Upper lobe of left lung (tissue), 6 donors: Measurements from ENCODE around the gene BRD7. TPM values are rescaled to one million over a fixed set of nuclear protein-coding genes. Genes with fewer than 3 reads are reported as not detected.

Experiments
- ATAC-seq, 2 donors: fragments of 200-7000 bp; cut with Tn5 transposase; one replicate each; pipeline ENCODE4 v1.9.1; 2022; ENCODE audit warnings: mild to moderate bottlenecking in 2 of 2, moderate library complexity in 2 of 2; ENCODE audit not compliant: low FRiP score in 2 of 2
- DNase-seq, 2 donors: peaks; one replicate each; pipeline ENCODE4 v3.0.0-alpha.2; 2019 to 2020
- H3K27ac ChIP-seq, 4 donors: fragments of 200-600 bp; sonication (generic); one replicate each; pipeline ENCODE4 v1.5.1; 2016 to 2019
- H3K27me3 ChIP-seq, 4 donors: fragments of 200-600 bp; sonication (generic); one replicate each; pipeline ENCODE4 v1.5.1; 2017 to 2019
- H3K36me3 ChIP-seq, 4 donors: fragments of 200-600 bp; sonication (generic); one replicate each; pipeline ENCODE4 v1.5.1; 2016 to 2019
- H3K4me1 ChIP-seq, 4 donors: fragments of 200-600 bp; sonication (generic); one replicate each; pipeline ENCODE4 v1.5.1; 2018 to 2019
- H3K4me3 ChIP-seq, 4 donors: fragments of 200-600 bp; sonication (generic); one replicate each; pipeline ENCODE4 v1.5.1; 2017 to 2019; ENCODE audit warnings: mild to moderate bottlenecking in 2 of 4, moderate library complexity in 1 of 4
- H3K9me3 ChIP-seq, 4 donors: fragments of 200-600 bp; sonication (generic); one replicate each; pipeline ENCODE4 v1.5.1; 2018 to 2019
- EP300 ChIP-seq, 4 donors: sonication (generic); formaldehyde crosslinking; IDR thresholded peaks; one replicate each; pipeline ENCODE4 v1.5.1; 2017; ENCODE audit warnings: antibody characterized with exemption in 4 of 4, control low read depth in 2 of 4
- POLR2A ChIP-seq, 4 donors: fragments of 450-650 bp; IDR thresholded peaks; one replicate each; pipeline ENCODE4 v1.5.1; 2016 to 2017; ENCODE audit warnings: antibody characterized with exemption in 4 of 4, mild to moderate bottlenecking in 2 of 4
- POLR2AphosphoS5 ChIP-seq, 2 donors: sonication (generic); formaldehyde crosslinking; IDR thresholded peaks; one replicate each; pipeline ENCODE4 v1.5.1; 2017; ENCODE audit warnings: antibody characterized with exemption in 2 of 2
- WGBS, 2 donors: methylation state at CpG; one replicate each; pipeline ENCODE4 v1.1.5; 2017 to 2018; 5-methylcytosine and 5-hydroxymethylcytosine counted together
- total RNA-seq, 6 donors: library from RNA; depleted of rRNA in 4 of 6; stranded (reverse); fragments of >200 nt in 4 of 6; gene quantifications; one replicate each; pipeline versions ENCODE4 v1.1.0 to v1.2.1, GENCODE V29; 2016 to 2021
- TF ChIP-seq, protein P1 (sequence below), 6 experiments: fragments of 450-650 bp in 4 of 6; fragments of 200-600 bp in 2 of 6; sonication (generic) in 2 of 6; IDR thresholded peaks; one replicate each; pipeline ENCODE4 v1.5.1; 2016 to 2019; ENCODE audit warnings: antibody characterized with exemption in 6 of 6
- donor health status: DM: no; HTN: no; CAD: no; lungs with moderate emphysema.
- donor health status: DM: no; HTN: yes; CAD: no; lungs with severe emphysema.

The BRD7 gene
- total RNA-seq, 6 donors from 2014 or later = 41.5 to 68.2 (median 53.4) TPM

DNA sequence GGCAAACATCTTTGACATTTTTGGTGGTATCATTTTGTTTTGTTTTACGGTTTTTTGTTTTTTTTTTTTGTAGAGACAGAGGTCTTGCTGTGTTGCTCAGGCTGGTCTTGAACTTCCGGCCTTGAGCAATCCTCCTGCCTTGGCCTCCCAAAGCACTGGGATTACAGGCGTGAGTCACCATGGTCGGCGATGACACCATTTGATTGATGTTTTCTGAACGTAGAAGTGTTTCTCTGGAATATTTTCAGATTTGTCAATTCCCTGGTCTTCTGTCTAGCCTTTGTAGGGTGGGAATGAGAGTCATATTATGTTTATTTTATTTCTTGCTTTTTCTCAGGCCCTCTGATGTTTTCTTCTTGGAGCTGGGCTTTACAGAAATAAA lies 32.2 kb upstream of the BRD7 start:
- Histone ChIP-seq H3K27me3 (no peaks in the 10 kb centered on the region), H3K36me3 (no peaks in the 10 kb centered on the region), H3K4me1 (no peaks in the 10 kb centered on the region), H3K9me3 (no peaks in the 10 kb centered on the region), H3K4me3 (no peak overlapping the region), H3K27ac (no peak overlapping the region)
- DNase-seq (no peak), ATAC-seq (no peak)
- TF ChIP-seq, protein P1, sequence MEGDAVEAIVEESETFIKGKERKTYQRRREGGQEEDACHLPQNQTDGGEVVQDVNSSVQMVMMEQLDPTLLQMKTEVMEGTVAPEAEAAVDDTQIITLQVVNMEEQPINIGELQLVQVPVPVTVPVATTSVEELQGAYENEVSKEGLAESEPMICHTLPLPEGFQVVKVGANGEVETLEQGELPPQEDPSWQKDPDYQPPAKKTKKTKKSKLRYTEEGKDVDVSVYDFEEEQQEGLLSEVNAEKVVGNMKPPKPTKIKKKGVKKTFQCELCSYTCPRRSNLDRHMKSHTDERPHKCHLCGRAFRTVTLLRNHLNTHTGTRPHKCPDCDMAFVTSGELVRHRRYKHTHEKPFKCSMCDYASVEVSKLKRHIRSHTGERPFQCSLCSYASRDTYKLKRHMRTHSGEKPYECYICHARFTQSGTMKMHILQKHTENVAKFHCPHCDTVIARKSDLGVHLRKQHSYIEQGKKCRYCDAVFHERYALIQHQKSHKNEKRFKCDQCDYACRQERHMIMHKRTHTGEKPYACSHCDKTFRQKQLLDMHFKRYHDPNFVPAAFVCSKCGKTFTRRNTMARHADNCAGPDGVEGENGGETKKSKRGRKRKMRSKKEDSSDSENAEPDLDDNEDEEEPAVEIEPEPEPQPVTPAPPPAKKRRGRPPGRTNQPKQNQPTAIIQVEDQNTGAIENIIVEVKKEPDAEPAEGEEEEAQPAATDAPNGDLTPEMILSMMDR (IDR thresholded peaks at IDR 0.05) = no peak
- TF ChIP-seq POLR2AphosphoS5 (IDR thresholded peaks at IDR 0.05) = no peak
- TF ChIP-seq EP300 (IDR thresholded peaks at IDR 0.05) = no peak
- no peak for TF ChIP-seq POLR2A (IDR thresholded peaks at IDR 0.05)
- 83 to 86% methylated on average over 6 of the region's 6 CpGs for WGBS, 2 donors

DNA sequence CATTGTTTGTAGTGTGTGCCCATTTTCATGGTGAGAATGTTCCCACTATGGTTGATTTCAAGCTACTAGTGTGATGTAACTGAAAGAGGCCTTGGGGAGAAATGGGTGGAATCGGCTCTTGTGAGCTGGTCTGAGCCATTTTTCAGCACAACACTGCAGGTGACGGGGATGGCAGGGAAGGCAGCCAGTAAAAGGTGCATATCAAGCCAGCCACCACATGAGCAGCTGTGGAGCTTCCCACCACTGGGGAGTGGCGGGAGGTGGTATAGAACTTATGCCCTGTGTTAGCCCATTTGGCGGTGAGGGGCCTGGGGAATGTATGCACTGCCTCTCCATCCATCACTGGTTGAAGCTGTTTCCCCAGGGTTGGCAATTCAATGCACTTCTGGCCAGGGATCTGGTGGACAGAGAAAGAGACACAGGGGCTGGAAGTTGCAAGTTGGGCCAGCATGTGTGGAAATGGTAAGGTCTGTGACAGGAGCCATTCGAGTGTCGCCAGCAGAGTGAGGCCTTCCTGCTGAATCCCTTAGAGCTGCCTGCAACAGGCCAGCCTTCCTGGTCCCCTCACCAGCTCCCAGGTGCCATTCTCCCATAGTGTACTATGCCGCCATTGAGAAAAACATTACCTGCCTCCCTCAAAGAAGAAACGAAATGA lies 31.7 kb upstream of the BRD7 start:
- no peak for DNase-seq
- TF ChIP-seq POLR2A (IDR thresholded peaks at IDR 0.05) = no peak
- no peak for TF ChIP-seq POLR2AphosphoS5 (IDR thresholded peaks at IDR 0.05)
- TF ChIP-seq, protein P1 (IDR thresholded peaks at IDR 0.05) = no peak
- no peak for TF ChIP-seq EP300 (IDR thresholded peaks at IDR 0.05)
- ATAC-seq = no peak
- Histone ChIP-seq H3K27me3 (no peaks in the 10 kb centered on the region), H3K27ac (no peak overlapping the region), H3K4me1 (no peaks in the 10 kb centered on the region), H3K36me3 (no peaks in the 10 kb centered on the region), H3K9me3 (no peaks in the 10 kb centered on the region), H3K4me3 (no peak overlapping the region)
- 93 to 95% methylated on average over 8 of the region's 8 CpGs for WGBS, 2 donors

DNA sequence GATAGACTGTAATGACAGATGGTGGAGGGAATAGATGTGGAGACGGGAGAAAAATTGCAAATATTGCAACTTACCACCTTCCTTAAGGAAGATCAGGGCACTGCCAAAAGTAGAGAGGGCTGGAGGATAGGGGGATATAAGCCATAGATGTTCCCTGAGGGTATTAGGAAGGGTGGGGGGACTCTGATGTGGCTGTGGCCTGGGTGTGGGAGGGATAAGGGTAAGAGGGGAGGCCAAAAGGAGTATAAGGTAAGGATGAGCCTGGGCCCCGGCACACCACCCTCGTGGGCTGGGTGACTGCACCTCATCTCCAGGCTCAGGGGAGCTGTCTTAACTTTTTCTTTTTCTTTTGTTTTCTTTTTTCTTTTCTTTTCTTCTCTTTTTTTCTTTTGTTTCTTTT lies 30.6 kb upstream of the BRD7 start:
- ATAC-seq (no peak), DNase-seq (no peak)
- Histone ChIP-seq H3K9me3 (no peaks in the 10 kb centered on the region), H3K27ac (no peak overlapping the region), H3K36me3 (no peaks in the 10 kb centered on the region), H3K27me3 (no peaks in the 10 kb centered on the region), H3K4me1 (no peaks in the 10 kb centered on the region), H3K4me3 (no peak overlapping the region)
- WGBS, 2 donors = 88 to 89% methylated on average over 3 of the region's 3 CpGs
- TF ChIP-seq POLR2A (IDR thresholded peaks at IDR 0.05) (no peak), EP300 (IDR thresholded peaks at IDR 0.05) (no peak), POLR2AphosphoS5 (IDR thresholded peaks at IDR 0.05) (no peak)
- TF ChIP-seq, protein P1 (IDR thresholded peaks at IDR 0.05) = no peak

DNA sequence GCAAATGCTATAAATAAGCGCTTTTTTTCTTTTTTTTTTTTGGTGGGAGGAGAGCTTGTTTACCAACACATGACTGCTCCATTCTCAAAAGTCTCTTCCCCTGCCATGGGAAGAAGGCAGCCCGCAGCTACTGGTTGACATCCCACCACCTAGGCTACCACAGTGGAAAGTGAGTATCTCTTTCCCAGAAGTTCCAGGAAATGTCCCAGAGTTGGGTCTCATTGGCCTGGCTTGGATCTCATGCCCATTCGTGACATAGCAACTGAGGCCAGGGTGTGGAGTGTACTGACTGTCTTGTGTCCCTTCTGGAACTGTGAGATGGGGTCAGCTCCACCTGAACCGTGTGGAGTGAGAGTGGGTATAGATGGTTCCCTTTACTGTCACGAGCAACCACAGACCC lies 29.5 kb upstream of the BRD7 start:
- Histone ChIP-seq H3K36me3 (no peaks in the 10 kb centered on the region), H3K4me1 (no peaks in the 10 kb centered on the region), H3K27ac (no peak overlapping the region), H3K9me3 (no peaks in the 10 kb centered on the region), H3K27me3 (no peaks in the 10 kb centered on the region), H3K4me3 (no peak overlapping the region)
- ATAC-seq (no peak), DNase-seq (no peak)
- 63 to 96% methylated on average over 5 of the region's 5 CpGs for WGBS, 2 donors
- TF ChIP-seq POLR2A (IDR thresholded peaks at IDR 0.05) (no peak), POLR2AphosphoS5 (IDR thresholded peaks at IDR 0.05) (no peak), EP300 (IDR thresholded peaks at IDR 0.05) (no peak)
- TF ChIP-seq, protein P1 (IDR thresholded peaks at IDR 0.05) = no peak
